Measurements from ENCODE around the gene PSME2. TPM values are rescaled to one million over a fixed set of nuclear protein-coding genes. Genes with fewer than 3 reads are reported as not detected.
A peak's percentile ranks its signal among the peaks of the same experiment; 100 is the strongest.
"Not testable (repeated sequence)": the region's sequence is repeated elsewhere in the genome, so short reads cannot be mapped to it uniquely, and the experiment has no call there.

The PSME2 gene
- total RNA-seq, 2 donors from 2014 or later = 369 to 376 TPM

DNA sequence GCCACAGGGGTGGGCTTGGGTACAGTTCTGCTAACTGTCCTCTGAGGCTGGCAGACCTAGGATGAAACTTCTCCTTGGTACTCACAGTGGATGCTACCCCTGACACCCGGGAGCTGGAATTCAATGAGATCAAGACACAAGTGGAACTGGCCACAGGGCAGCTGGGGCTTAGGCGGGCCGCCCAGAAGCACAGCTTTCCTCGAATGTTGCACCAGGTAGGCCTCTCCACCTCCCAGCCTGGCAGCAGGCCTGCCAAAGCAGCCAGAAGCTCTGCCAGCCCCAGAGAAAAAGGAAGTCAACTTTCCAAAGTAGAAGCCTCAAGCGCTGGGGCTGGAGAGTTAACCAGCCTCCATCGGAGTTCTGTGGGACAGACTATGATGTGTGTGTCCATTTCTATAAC is 29.2 kb downstream of the PSME2 start:
- H3K9me3 Mint-ChIP-seq = no peaks in the 10 kb centered on the region
- DNase-seq (no peak), ATAC-seq (replicated peaks in 1 of 2) (no peak)
- no peaks in the 10 kb centered on the region for H3K27me3 Mint-ChIP-seq (ENCODE audit: low read depth)
- peaks cover 20% of the 10 kb centered on the region for H3K4me1 Mint-ChIP-seq (ENCODE audit: low read depth)
- no peak overlapping the region for H3K27ac Mint-ChIP-seq
- no peak overlapping the region for H3K4me3 Mint-ChIP-seq
- H3K36me3 Mint-ChIP-seq (ENCODE audit: insufficient read depth in 2 of 2) = peaks cover 17 to 41% of the 10 kb centered on the region in 2 donors

DNA sequence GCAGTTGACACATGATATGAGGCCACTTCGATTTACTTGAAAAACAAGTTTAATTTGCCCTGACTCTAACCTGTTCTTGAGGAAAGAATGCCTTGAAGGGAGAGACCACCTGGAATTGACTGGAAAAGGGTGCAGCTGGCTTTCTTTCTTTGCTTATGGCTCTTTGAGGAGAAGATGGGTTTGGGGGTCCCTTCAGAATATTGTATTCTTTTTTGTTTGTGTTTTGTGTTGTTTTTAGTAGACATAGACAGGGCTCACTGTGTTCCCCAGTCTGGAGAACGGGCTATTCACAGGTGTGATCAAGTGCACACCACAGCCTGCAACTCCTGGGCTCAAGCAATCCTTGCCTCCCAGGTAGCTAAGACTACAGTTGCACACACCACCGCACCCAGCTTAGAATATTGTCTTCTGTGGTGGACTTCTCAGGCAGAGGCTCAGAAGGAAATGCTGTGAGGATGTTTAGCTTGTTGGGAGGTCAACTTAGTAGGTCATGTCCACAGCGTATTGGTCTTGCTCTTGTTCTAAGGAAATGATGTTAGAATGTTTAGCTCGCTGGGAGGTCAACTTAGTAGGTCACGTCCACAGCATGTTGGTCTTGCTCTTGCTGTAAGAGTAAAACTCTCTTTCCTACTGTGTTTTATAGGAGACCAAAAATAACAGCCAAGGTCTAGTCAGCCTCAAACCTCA is 30.1 kb downstream of the PSME2 start:
- Mint-ChIP-seq H3K9me3 (no peaks in the 10 kb centered on the region), H3K36me3 (ENCODE audit: insufficient read depth in 2 of 2) (peaks cover 15 to 38% of the 10 kb centered on the region in 2 donors)

DNA sequence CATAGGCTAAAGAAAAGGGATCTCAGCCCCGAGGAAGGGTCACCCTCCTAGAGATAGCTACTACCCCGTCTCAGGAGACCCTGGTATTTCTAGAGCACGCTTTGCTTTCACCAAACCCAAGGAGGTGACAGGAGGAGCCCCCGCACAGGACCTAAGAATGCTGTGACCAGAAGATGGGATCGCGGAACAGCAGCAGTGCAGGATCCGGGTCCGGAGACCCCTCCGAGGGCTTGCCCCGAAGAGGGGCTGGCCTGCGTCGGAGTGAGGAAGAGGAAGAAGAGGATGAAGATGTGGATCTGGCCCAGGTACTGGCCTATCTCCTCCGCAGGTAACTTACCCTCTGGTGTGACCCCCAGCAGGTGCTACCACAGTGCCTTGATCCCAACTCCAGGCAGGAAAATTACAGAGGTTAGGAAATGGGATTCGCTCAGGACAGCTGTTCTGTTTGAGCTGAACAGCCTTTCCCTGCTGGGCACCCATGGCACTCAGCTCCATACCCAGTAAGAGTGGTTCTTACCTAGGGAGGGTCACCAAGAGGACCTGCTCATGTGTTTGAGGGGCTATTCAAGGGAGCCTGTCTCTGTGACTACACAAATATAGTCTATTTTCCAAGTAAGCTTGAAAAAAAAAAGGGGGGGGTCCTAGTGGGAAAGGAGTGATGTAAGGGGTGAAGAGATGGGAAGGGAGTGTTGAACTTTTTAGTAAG is 30.8 kb downstream of the PSME2 start:
- H3K4me1 Mint-ChIP-seq (ENCODE audit: low read depth) = peaks cover 20% of the 10 kb centered on the region
- no peak for ATAC-seq (replicated peaks in 1 of 2)
- H3K27ac Mint-ChIP-seq = peak overlapping the region; percentile 94
- no peaks in the 10 kb centered on the region for H3K27me3 Mint-ChIP-seq (ENCODE audit: low read depth)
- no peak for DNase-seq
- H3K4me3 Mint-ChIP-seq = peak overlapping the region; percentile 98 to 100
- H3K36me3 Mint-ChIP-seq (ENCODE audit: insufficient read depth in 2 of 2) = peaks cover 15 to 34% of the 10 kb centered on the region in 2 donors
- no peaks in the 10 kb centered on the region for H3K9me3 Mint-ChIP-seq

More for the DNA sequence above, 30.1 kb downstream of the PSME2 start:
- Mint-ChIP-seq H3K27ac (peak overlapping the region; percentile 74), H3K27me3 (ENCODE audit: low read depth) (no peaks in the 10 kb centered on the region), H3K4me1 (ENCODE audit: low read depth) (peaks cover 20% of the 10 kb centered on the region), H3K4me3 (peak overlapping the region; percentile 98 to 100)
- ATAC-seq (replicated peaks in 1 of 2) (no peak), DNase-seq (no peak)

DNA sequence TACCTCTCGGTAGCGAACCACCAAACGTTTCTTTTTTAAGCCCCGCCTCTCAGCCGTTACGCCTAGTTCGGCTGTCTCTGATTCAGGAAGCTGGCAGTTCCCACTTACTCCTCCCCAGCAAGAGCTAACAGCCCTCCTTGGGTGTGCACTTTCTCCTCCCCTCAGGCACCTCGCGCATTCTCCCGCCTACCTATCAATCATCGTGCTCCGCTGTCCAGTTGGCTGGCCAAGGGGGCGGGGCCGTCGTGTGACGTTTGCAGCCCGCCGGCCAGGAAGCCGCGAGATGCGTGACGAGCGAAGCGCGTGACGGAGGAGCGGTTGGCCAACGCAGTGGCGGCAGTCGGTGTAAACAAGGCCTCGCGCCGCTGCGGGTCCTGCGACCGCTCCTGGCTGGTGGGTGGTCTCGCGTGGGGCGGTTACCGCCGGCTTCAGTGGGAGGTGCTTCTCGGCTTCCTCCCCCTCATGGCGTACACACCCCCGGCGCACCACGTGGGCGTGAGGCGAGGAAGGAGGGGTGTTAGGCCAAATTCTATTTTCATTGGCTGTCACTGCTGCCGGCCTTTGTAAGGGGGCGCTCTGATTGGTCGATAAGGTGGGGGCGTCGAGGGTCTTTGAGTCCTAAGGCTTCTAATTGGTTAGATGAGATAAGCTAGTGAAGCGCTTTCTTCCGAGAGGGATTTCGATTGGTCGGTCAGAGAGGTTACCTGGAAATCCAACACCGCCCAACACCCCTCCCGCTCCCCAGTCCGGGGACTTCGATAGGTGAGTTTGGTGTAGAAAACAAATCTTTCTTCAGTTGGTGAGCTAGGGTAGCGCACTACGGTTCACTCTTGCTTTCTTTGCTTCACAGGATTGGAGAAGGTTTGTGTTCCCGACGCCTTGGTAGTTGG is 31.6 kb downstream of the PSME2 start, which contains the start of the genes DCAF11 and NRL:
TSS of gene DCAF11 (plus strand) at position 246 of the 890 bp plus-strand sequence. CDS start 818 bp downstream, outside the sequence.
TSS of gene NRL (minus strand) at position 418 of the 890 bp plus-strand sequence. CDS start 32,101 bp downstream, outside the sequence.
- ATAC-seq (replicated peaks in 1 of 2) (peak; percentile 88 to 89), DNase-seq (peak; percentile 99)
- peaks cover 14 to 34% of the 10 kb centered on the region in 2 donors for H3K36me3 Mint-ChIP-seq (ENCODE audit: insufficient read depth in 2 of 2)
- H3K27ac Mint-ChIP-seq = peak within 1 kb of the TSS; percentile 94
- no peaks in the 10 kb centered on the region for H3K27me3 Mint-ChIP-seq (ENCODE audit: low read depth)
- peak within 1 kb of the TSS; percentile 98 to 100 for H3K4me3 Mint-ChIP-seq
- peaks cover 21% of the 10 kb centered on the region for H3K4me1 Mint-ChIP-seq (ENCODE audit: low read depth)
- H3K9me3 Mint-ChIP-seq = no peaks in the 10 kb centered on the region

DNA sequence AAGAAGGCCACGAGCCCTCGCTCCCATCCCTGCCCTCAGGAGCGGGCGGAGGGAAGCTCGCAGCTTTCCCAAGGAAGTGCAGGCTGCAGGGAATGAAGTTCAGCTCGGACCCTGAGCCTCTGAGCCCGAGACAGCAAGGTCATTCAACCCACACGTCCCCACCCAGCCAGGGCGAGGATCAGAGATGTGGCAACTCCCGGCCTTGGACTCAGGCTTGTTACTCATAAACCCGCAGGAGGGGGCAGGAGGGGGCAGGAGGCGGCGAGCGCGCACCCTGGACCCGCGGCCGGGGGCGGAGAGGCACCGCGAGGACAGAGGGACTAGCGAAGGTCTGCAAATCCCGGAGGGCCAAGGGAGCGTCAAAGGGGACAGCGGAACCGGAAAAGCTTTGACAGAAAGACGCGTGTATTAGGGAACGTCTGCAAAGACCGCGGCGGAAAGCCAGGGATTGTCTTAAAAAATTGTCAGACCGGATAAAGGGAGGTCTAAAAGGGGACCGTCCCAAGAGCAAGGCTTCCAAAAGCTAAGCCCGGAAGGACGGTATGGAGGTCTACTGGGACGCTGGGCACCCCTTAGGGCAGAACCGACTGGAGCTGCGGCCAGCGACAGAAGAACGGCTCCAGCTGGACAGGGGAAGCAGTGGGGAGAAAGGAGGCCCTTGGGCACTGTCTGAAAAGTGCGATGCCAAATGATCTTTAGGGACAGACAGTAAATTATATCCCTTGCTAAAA is 32.4 kb downstream of the PSME2 start:
- ATAC-seq (replicated peaks in 1 of 2) = peak; percentile 47
- Mint-ChIP-seq H3K9me3 (no peaks in the 10 kb centered on the region), H3K4me3 (peak overlapping the region; percentile 98 to 100)

DNA sequence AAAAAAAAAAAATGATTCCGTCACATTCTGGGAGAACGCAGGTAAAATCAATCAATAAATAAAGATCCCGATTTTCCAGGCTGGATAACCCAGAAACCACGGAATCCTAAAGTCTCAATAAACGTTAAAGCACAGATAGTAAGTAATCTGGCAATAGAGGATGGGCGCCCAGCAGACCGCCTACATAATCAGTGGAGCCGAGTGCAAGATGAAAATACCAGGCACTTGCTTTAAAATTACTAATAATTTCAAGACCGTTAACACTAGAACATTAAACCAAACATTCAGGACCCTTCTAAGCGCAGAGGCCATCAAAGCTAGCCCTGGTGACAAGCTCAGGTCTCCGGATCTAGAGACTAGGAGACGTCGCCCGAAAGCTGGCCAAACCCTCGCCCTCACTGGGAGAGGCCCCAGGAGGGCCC is 33.0 kb downstream of the PSME2 start:
- peak overlapping the region; percentile 94 for H3K27ac Mint-ChIP-seq
- H3K4me1 Mint-ChIP-seq (ENCODE audit: low read depth) = peaks cover 35% of the 10 kb centered on the region
- peak overlapping the region; percentile 98 to 100 for H3K4me3 Mint-ChIP-seq
- H3K27me3 Mint-ChIP-seq (ENCODE audit: low read depth) = no peaks in the 10 kb centered on the region
- ATAC-seq (replicated peaks in 1 of 2) (no peak), DNase-seq (no peak)
- H3K9me3 Mint-ChIP-seq = no peaks in the 10 kb centered on the region
- H3K36me3 Mint-ChIP-seq (ENCODE audit: insufficient read depth in 2 of 2) = peaks cover 9 to 22% of the 10 kb centered on the region in 2 donors

More for the DNA sequence above, 32.4 kb downstream of the PSME2 start:
- Mint-ChIP-seq H3K4me1 (ENCODE audit: low read depth) (peaks cover 30% of the 10 kb centered on the region), H3K27ac (peak overlapping the region; percentile 94), H3K27me3 (ENCODE audit: low read depth) (no peaks in the 10 kb centered on the region), H3K36me3 (ENCODE audit: insufficient read depth in 2 of 2) (peaks cover 12 to 28% of the 10 kb centered on the region in 2 donors)
- DNase-seq = peak; percentile 87 to 89

DNA sequence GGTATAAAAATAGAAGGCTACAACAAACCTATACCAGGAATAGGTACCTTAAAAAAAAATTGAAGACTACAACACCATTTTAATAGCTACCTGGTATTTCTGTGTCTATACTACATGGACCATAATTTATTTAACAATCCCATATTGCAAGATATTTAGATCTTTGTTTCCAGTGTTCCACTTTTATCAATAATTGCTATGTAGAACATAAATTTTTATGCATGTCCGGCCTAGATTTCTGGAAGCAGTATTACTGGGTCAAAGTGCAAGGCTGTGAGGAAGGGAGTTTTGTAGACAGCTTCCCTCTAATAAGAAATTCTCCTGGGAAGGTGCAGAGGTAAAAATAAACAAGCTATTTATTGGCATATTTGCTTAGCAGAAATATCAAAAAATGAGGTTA is 35.9 kb downstream of the PSME2 start:
- Mint-ChIP-seq H3K4me1 (ENCODE audit: low read depth) (peaks cover 24% of the 10 kb centered on the region), H3K27me3 (ENCODE audit: low read depth) (no peaks in the 10 kb centered on the region), H3K9me3 (no peaks in the 10 kb centered on the region), H3K36me3 (ENCODE audit: insufficient read depth in 2 of 2) (peaks cover 5% of the 10 kb centered on the region in 2 donors), H3K4me3 (no peak overlapping the region), H3K27ac (no peak overlapping the region)
- no peak for ATAC-seq (replicated peaks in 1 of 2)
- no peak for DNase-seq

DNA sequence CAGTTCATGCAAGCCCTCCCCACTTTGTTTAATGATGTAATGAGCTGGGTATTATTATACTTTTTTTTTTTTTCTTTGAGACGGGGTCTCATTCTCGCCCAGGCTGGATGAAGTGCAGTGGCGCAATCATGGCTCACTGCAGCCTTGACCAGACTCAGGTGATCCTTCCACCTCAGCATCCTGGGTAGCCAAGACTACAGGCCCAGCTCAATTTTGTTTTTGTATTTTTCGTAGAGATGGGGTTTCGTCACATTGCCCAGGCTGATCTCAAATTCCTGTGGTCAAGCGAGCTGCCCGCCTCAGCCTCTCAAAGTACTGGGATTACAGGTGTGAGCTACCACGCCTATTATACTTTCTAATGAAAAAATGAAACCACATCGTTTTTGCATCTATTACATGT is 36.4 kb downstream of the PSME2 start:
- H3K36me3 Mint-ChIP-seq (ENCODE audit: insufficient read depth in 2 of 2) = peaks cover under 1 to 1% of the 10 kb centered on the region in 2 donors
- H3K27ac Mint-ChIP-seq = peak overlapping the region; percentile 28
- H3K9me3 Mint-ChIP-seq = no peaks in the 10 kb centered on the region
- ATAC-seq (replicated peaks in 1 of 2) (no peak), DNase-seq (no peak)
- H3K4me1 Mint-ChIP-seq (ENCODE audit: low read depth) = peaks cover 20% of the 10 kb centered on the region
- H3K27me3 Mint-ChIP-seq (ENCODE audit: low read depth) = no peaks in the 10 kb centered on the region
- no peak overlapping the region for H3K4me3 Mint-ChIP-seq

DNA sequence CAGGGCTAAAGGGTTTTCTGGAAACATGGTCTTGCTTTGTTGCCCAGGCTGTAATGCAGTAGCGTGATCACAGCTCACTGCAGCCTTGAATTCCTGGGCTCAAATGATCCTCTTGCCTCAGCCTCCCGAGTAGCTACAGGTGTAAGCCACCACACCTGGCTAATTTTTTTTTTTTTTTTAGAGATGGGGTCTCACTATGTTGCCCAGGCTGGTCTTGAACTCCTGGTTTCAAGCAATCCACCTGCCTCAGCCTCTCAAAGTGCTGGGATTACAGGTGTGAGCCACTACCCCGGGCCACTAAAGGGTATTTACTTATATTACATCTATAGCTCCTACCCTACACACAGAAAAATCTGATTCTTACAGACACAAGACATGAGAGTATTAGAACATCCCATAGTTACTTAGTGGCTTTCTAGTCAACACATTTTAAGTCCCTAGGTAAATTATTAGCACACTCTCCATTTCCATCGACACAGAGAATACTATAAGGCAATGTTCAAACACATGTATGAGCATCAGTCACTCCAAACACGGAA is 38.0 kb downstream of the PSME2 start:
- ATAC-seq (replicated peaks in 1 of 2) (peak in 1 of 2 donors; percentile 37), DNase-seq (no peak)
- no peaks in the 10 kb centered on the region for H3K27me3 Mint-ChIP-seq (ENCODE audit: low read depth)
- H3K4me1 Mint-ChIP-seq (ENCODE audit: low read depth) = peaks cover 19% of the 10 kb centered on the region
- H3K36me3 Mint-ChIP-seq (ENCODE audit: insufficient read depth in 2 of 2) = peaks cover 6 to 15% of the 10 kb centered on the region in 2 donors
- H3K9me3 Mint-ChIP-seq = no peaks in the 10 kb centered on the region
- H3K27ac Mint-ChIP-seq = peak overlapping the region; percentile 87
- H3K4me3 Mint-ChIP-seq = peak overlapping the region; percentile 24 to 30

DNA sequence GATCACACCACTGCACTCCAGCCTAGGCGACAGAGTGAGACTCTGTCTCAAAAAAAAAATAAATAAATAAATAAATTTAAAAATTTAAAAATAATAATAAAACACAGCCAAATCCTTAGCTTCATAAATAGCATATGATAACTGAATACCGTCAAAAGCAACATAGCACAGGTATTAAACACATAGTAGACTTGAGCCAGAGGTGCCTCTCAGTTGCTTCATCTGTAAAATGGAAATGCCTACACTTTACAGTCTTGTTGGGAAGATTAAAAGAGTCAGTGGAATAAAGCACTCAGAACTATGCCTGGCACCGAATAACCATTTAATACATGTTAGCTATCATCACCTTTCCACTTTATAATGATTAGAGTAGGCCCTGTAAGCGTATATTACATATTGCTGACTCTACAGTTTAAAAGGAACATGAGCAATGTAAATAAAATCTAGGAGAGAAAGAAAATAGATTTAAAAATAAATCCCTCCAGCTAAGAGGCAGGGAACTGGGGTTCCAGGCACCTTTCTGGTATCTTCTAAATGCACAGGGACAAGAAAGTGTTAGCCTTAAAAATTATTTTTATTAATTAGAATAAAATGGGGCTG is 39.6 kb downstream of the PSME2 start:
- no peaks in the 10 kb centered on the region for H3K27me3 Mint-ChIP-seq (ENCODE audit: low read depth)
- peak overlapping the region; percentile 22 for H3K27ac Mint-ChIP-seq
- peaks cover 19% of the 10 kb centered on the region for H3K4me1 Mint-ChIP-seq (ENCODE audit: low read depth)
- no peak overlapping the region for H3K4me3 Mint-ChIP-seq
- H3K9me3 Mint-ChIP-seq = no peaks in the 10 kb centered on the region
- H3K36me3 Mint-ChIP-seq (ENCODE audit: insufficient read depth in 2 of 2) = peaks cover 9 to 27% of the 10 kb centered on the region in 2 donors
- no peak for ATAC-seq (replicated peaks in 1 of 2)
- no peak for DNase-seq

DNA sequence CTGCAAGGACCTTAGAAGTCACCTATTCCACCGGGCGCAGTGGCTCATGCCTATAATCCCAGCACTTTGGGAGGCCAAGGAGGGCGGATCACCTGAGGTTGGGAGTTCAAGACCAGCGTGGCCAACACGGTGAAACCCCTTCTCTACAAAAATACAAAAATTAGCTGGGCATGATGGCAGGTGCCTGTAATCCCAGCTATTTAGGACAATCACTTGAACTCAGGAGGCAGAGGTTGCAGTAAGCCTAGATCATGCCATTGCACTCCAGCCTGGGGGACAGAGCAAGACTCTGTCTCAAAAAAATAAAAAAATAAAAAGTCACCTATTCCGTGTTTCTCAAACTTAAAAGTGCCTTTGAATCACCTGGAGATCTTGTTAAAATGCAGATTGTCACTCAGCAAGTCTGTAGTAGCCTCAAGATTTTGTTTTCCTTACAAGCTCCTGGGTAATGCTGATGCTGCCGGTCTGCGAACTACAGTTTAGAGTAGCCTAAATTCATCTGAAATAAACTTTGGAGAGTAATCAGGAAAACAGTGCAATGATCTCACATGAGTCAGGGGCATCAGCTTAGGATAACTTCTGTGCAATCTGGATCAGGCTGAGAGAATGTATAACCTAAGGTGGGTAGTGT is 40.7 kb downstream of the PSME2 start:
- not testable (repeated sequence) for H3K27me3 Mint-ChIP-seq (ENCODE audit: low read depth); H3K9me3 Mint-ChIP-seq; ATAC-seq (replicated peaks in 1 of 2); DNase-seq; H3K4me3 Mint-ChIP-seq
- Mint-ChIP-seq H3K36me3 (ENCODE audit: insufficient read depth in 2 of 2) (peaks cover 9 to 27% of the 10 kb centered on the region in 2 donors), H3K4me1 (ENCODE audit: low read depth) (peaks cover 19% of the 10 kb centered on the region), H3K27ac (peak overlapping the region; percentile 81)

Data from activated T-cell treated with anti-CD3 and anti-CD28 coated beads, Interleukin-2, amount 50 U/mL, for 72 hours (primary cell).